WERI-Rb-1 (cell line): ENCODE data around the gene DPP9.

ENCODE experiments used
- DNase-seq: peaks from one replicate; pipeline ENCODE4 v3.0.0-alpha.2; 2020
- H3K27ac ChIP-seq: fragments of 250-450 bp; sonication (Bioruptor Pico); 2 replicates; pipeline ENCODE4 v1.5.1; 2020; ENCODE audit warnings: mild to moderate bottlenecking, moderate library complexity
- H3K27me3 ChIP-seq: fragments of 250-450 bp; sonication (Bioruptor Pico); 2 replicates; pipeline ENCODE4 v1.5.1; 2021; ENCODE audit warnings: mild to moderate bottlenecking, low read depth, moderate library complexity; ENCODE audit not compliant: insufficient read depth, severe bottlenecking
- H3K36me3 ChIP-seq: fragments of 250-450 bp; sonication (Bioruptor Pico); 2 replicates; pipeline ENCODE4 v1.5.1; 2020; ENCODE audit warnings: mild to moderate bottlenecking, moderate library complexity
- H3K4me3 ChIP-seq: 2 replicates; pipeline ENCODE4 v1.5.1; 2011; ENCODE audit warnings: low read depth, mild to moderate bottlenecking, control low read depth, low read length
- H3K9me3 ChIP-seq: fragments of 250-450 bp; sonication (Bioruptor Pico); 2 replicates; pipeline ENCODE4 v1.5.1; 2021; ENCODE audit warnings: mild to moderate bottlenecking, moderate library complexity; ENCODE audit not compliant: severe bottlenecking
- CTCF ChIP-seq: IDR thresholded peaks from 2 replicates; pipeline ENCODE4 v1.5.1; 2011; ENCODE audit warnings: low read depth, mild to moderate bottlenecking, control low read depth, inconsistent platforms, low read length

The DPP9 gene

GRCh38 chr19:4699826-4700692 lies 23.6 kb downstream of the DPP9 start:
- H3K4me3 ChIP-seq = no peak overlapping the region
- no peak overlapping the region for H3K27ac ChIP-seq
- no peaks in the 10 kb centered on the region for H3K27me3 ChIP-seq
- no peak for DNase-seq
- H3K36me3 ChIP-seq = peaks cover 84% of the 10 kb centered on the region
- H3K9me3 ChIP-seq = no peaks in the 10 kb centered on the region
- no peak for TF ChIP-seq CTCF

GRCh38 chr19:4697304-4697703 lies 26.3 kb downstream of the DPP9 start:
- DNase-seq = no peak
- Histone ChIP-seq H3K9me3 (no peaks in the 10 kb centered on the region), H3K27me3 (no peaks in the 10 kb centered on the region), H3K36me3 (peaks cover 84% of the 10 kb centered on the region), H3K27ac (no peak overlapping the region), H3K4me3 (no peak overlapping the region)
- no peak for TF ChIP-seq CTCF

- Histone ChIP-seq H3K9me3 (no peaks in the 10 kb centered on the region), H3K27ac (no peak overlapping the region), H3K36me3 (peaks cover 80% of the 10 kb centered on the region), H3K27me3 (no peaks in the 10 kb centered on the region), H3K4me3 (no peak overlapping the region)
- TF ChIP-seq CTCF = no peak
- DNase-seq = no peak
Measured at GRCh38 chr19:4695224-4695731, 28.4 kb downstream of the DPP9 start.

- TF ChIP-seq CTCF = no peak
- Histone ChIP-seq H3K36me3 (peaks cover 80% of the 10 kb centered on the region), H3K27me3 (no peaks in the 10 kb centered on the region), H3K9me3 (no peaks in the 10 kb centered on the region), H3K4me3 (no peak overlapping the region), H3K27ac (no peak overlapping the region)
- no peak for DNase-seq
Measured at GRCh38 chr19:4694211-4694987, 29.2 kb downstream of the DPP9 start.

- Histone ChIP-seq H3K36me3 (peaks cover 80% of the 10 kb centered on the region), H3K9me3 (no peaks in the 10 kb centered on the region), H3K4me3 (no peak overlapping the region), H3K27me3 (no peaks in the 10 kb centered on the region), H3K27ac (peak overlapping the region; percentile 63)
- no peak for DNase-seq
- no peak for TF ChIP-seq CTCF
Measured at GRCh38 chr19:4693471-4694121, 30.0 kb downstream of the DPP9 start.
